Measurements from ENCODE around the gene TRIM39. TPM values are rescaled to one million over a fixed set of nuclear protein-coding genes. Genes with fewer than 3 reads are reported as not detected.

The TRIM39 gene
- total and polyA plus RNA-seq, 4 donors = 2.7 to 11.0 (median 4.4) TPM

DNA sequence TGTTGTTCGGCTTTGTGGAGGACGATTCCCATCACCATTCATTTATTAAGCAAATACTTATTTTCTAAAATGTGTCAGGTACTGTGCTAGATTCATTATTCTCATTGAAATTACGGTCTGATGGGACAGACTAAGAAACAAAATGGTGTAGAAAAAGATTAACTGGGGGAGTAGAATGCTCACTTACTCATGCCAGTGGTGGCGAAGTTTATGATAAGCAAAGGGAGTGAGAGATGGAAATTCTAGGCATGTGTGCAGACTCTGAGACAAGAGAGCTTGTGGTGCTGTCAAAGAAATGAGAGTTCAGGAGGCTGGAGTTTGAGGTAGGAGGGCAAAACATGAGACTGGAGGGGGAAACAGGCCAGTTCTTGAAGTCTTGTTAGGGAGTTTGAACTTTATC is 19.1 kb downstream of the TRIM39 start:
- no peaks in the 10 kb centered on the region for H3K9me3 ChIP-seq (ENCODE audit: control insufficient read depth in 4 of 4, low read length in 3 of 4)
- H3K36me3 ChIP-seq (ENCODE audit: control insufficient read depth in 4 of 4, insufficient read depth in 3 of 4, low read depth in 1 of 4, low read length in 3 of 4) = peaks cover 0 to 15% (median 13%) of the 10 kb centered on the region in 4 donors
- H3K4me1 ChIP-seq (ENCODE audit: control insufficient read depth in 4 of 4, insufficient read depth in 4 of 4, low read length in 3 of 4) = peaks cover 0 to 11% (median 4%) of the 10 kb centered on the region in 4 donors
- no peaks in the 10 kb centered on the region for H3K27me3 ChIP-seq (ENCODE audit: control insufficient read depth in 4 of 4, insufficient read depth in 4 of 4, low read length in 3 of 4)
- TF ChIP-seq MAX (IDR thresholded peaks at IDR 0.05) = no peak
- no peak overlapping the region for H3K9ac ChIP-seq (ENCODE audit: low read depth in 1 of 2, low read length in 2 of 2)
- 66% methylated on average over 4 of the region's 4 CpGs for WGBS
- peak overlapping the region in 1 of 3 donors; percentile 87 for H3K4me3 ChIP-seq (ENCODE audit: low read depth in 1 of 3, low read length in 3 of 3)
- DNase-seq (ENCODE audit: low spot score) = no peak
- H3K27ac ChIP-seq (ENCODE audit: low read depth in 1 of 2, low read length in 2 of 2) = no peak overlapping the region

DNA sequence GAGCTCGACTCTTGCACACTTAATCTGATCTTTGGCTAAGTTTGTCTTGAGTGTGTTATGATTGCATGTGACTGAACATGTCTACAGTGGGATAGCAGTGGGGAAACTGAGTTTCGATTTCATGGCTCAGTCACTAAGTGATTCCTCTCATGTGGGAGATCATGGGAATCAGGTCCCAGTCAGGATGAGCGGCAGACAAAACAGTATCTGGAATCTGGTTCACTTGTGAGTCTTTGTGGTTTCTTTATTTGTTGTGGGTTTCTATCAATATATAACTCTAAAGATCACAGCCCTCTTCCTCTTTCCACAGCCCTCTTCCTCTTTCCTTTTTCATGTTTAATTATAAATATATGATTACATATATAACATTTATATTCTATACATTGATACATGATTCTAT is 22.2 kb downstream of the TRIM39 start:
- Histone ChIP-seq H3K36me3 (ENCODE audit: control insufficient read depth in 4 of 4, insufficient read depth in 3 of 4, low read depth in 1 of 4, low read length in 3 of 4) (peaks cover 0 to 5% (median 3%) of the 10 kb centered on the region in 4 donors), H3K27ac (ENCODE audit: low read depth in 1 of 2, low read length in 2 of 2) (no peak overlapping the region), H3K9me3 (ENCODE audit: control insufficient read depth in 4 of 4, low read length in 3 of 4) (no peaks in the 10 kb centered on the region), H3K4me3 (ENCODE audit: low read depth in 1 of 3, low read length in 3 of 3) (no peak overlapping the region), H3K9ac (ENCODE audit: low read depth in 1 of 2, low read length in 2 of 2) (no peak overlapping the region), H3K27me3 (ENCODE audit: control insufficient read depth in 4 of 4, insufficient read depth in 4 of 4, low read length in 3 of 4) (no peaks in the 10 kb centered on the region), H3K4me1 (ENCODE audit: control insufficient read depth in 4 of 4, insufficient read depth in 4 of 4, low read length in 3 of 4) (peaks cover 0 to 11% (median 4%) of the 10 kb centered on the region in 4 donors)
- WGBS = 91% methylated on average over 3 of the region's 3 CpGs
- TF ChIP-seq YY1 (IDR thresholded peaks at IDR 0.05) (no peak), ATF3 (IDR thresholded peaks at IDR 0.05) (no peak), MAX (IDR thresholded peaks at IDR 0.05) (no peak), JUND (IDR thresholded peaks at IDR 0.05) (no peak), FOXA2 (IDR thresholded peaks at IDR 0.05) (no peak), CTCF (IDR thresholded peaks at IDR 0.05; ENCODE audit: low read depth, low read length, missing input control) (no peak), GABPA (IDR thresholded peaks at IDR 0.05 in 1 of 2, conservative IDR thresholded peaks at IDR 0.05 in 1 of 2) (no peak), SP1 (IDR thresholded peaks at IDR 0.05) (no peak), REST (IDR thresholded peaks at IDR 0.05) (no peak), NR2F2 (IDR thresholded peaks at IDR 0.05) (no peak), TAF1 (conservative IDR thresholded peaks at IDR 0.05) (no peak), RAD21 (IDR thresholded peaks at IDR 0.05) (no peak), EGR1 (IDR thresholded peaks at IDR 0.05; ENCODE audit: low read depth in 2 of 2) (no peak), FOXA1 (IDR thresholded peaks at IDR 0.05) (no peak), HNF4A (conservative IDR thresholded peaks at IDR 0.05) (no peak), RXRA (IDR thresholded peaks at IDR 0.05) (no peak), HNF4G (IDR thresholded peaks at IDR 0.05) (no peak)
- TF ChIP-seq, protein P1, sequence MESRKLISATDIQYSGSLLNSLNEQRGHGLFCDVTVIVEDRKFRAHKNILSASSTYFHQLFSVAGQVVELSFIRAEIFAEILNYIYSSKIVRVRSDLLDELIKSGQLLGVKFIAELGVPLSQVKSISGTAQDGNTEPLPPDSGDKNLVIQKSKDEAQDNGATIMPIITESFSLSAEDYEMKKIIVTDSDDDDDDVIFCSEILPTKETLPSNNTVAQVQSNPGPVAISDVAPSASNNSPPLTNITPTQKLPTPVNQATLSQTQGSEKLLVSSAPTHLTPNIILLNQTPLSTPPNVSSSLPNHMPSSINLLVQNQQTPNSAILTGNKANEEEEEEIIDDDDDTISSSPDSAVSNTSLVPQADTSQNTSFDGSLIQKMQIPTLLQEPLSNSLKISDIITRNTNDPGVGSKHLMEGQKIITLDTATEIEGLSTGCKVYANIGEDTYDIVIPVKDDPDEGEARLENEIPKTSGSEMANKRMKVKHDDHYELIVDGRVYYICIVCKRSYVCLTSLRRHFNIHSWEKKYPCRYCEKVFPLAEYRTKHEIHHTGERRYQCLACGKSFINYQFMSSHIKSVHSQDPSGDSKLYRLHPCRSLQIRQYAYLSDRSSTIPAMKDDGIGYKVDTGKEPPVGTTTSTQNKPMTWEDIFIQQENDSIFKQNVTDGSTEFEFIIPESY (IDR thresholded peaks at IDR 0.05) = no peak
- DNase-seq (ENCODE audit: low spot score) = no peak

Data from liver (tissue), 9 donors.